Lower leg skin (tissue), 4 donors: Measurements from ENCODE around the gene EYA2. TPM values are rescaled to one million over a fixed set of nuclear protein-coding genes. Genes with fewer than 3 reads are reported as not detected.

Experiments used
- DNase-seq, 2 donors: peaks; one replicate each; pipeline ENCODE4 v3.0.0-alpha.2; 2019; ENCODE audit warnings: low spot score in 2 of 2
- H3K4me3 ChIP-seq: fragments of 200-600 bp; sonication (generic); 2 replicates; pipeline ENCODE4 v1.5.1; 2017; ENCODE audit warnings: mild to moderate bottlenecking, low read depth; ENCODE audit not compliant: poor library complexity, severe bottlenecking
- CTCF ChIP-seq, 3 donors: fragments of 450-650 bp; IDR thresholded peaks; one replicate each; pipeline ENCODE4 v1.5.1; 2016; ENCODE audit warnings: antibody characterized with exemption in 3 of 3, mild to moderate bottlenecking in 3 of 3, moderate library complexity in 2 of 3
- POLR2A ChIP-seq, 2 donors: fragments of 450-650 bp; IDR thresholded peaks; one replicate each; pipeline ENCODE4 v1.6.1; 2016 to 2017; ENCODE audit warnings: antibody characterized with exemption in 2 of 2, mild to moderate bottlenecking in 1 of 2, moderate library complexity in 1 of 2
- WGBS, 2 donors: methylation state at CpG; one replicate each; pipeline ENCODE4 v1.1.5; 2018; 5-methylcytosine and 5-hydroxymethylcytosine counted together
- intact Hi-C: fragments of 100-400 bp; cut with DNase I; formaldehyde crosslinking; loops from one replicate; pipeline ENCODE4 v1.15.0; 2023; ENCODE audit warnings: low total_unique reads
- total RNA-seq, 4 donors: library from RNA; depleted of rRNA; stranded (reverse); fragments of >200 nt; gene quantifications; one replicate each; pipeline ENCODE4 v1.1.0, GENCODE V29; 2016

Gene EYA2
- total RNA-seq, 4 donors from 2014 or later: 0.63 to 6.1 (median 3.3) TPM

- intact Hi-C loops: no loop called here
- TF ChIP-seq POLR2A (IDR thresholded peaks at IDR 0.05) (no peak), CTCF (IDR thresholded peaks at IDR 0.05) (no peak)
- 94 to 97% methylated on average over 12 of the region's 12 CpGs for WGBS, 2 donors
- no peak overlapping the region for H3K4me3 ChIP-seq
- DNase-seq: no peak
These were observed 328.0 kb downstream of the EYA2 start for GRCh38 chr20:47222468-47223119.

- TF ChIP-seq CTCF (IDR thresholded peaks at IDR 0.05) (no peak), POLR2A (IDR thresholded peaks at IDR 0.05) (no peak)
- DNase-seq: no peak
- WGBS, 2 donors: 100% methylated on average over 1 of the region's 1 CpG
- intact Hi-C loops: no loop called here
- no peak overlapping the region for H3K4me3 ChIP-seq
These were observed 329.3 kb downstream of the EYA2 start for GRCh38 chr20:47223896-47224295.

- intact Hi-C loops: no loop called here
These were observed 329.7 kb downstream of the EYA2 start for GRCh38 chr20:47224300-47224791.

GRCh38 chr20:47224857-47225256, 330.2 kb downstream of the EYA2 start:
- H3K4me3 ChIP-seq: no peak overlapping the region
- TF ChIP-seq CTCF (IDR thresholded peaks at IDR 0.05) (no peak), POLR2A (IDR thresholded peaks at IDR 0.05) (no peak)
- intact Hi-C loops: no loop called here
- no peak for DNase-seq
- WGBS, 2 donors: 96 to 98% methylated on average over 4 of the region's 4 CpGs

More at GRCh38 chr20:47224300-47224791, 329.7 kb downstream of the EYA2 start:
- H3K4me3 ChIP-seq: no peak overlapping the region
- DNase-seq: no peak
- no peak for TF ChIP-seq POLR2A (IDR thresholded peaks at IDR 0.05)
- no peak for TF ChIP-seq CTCF (IDR thresholded peaks at IDR 0.05)
- WGBS, 2 donors: 92 to 97% methylated on average over 10 to 11 of the region's 11 CpGs

GRCh38 chr20:47225458-47225857, 330.8 kb downstream of the EYA2 start:
- intact Hi-C loops: no loop called here
- 75 to 100% methylated on average over 1 of the region's 1 CpG for WGBS, 2 donors
- H3K4me3 ChIP-seq: no peak overlapping the region
- DNase-seq: no peak
- TF ChIP-seq CTCF (IDR thresholded peaks at IDR 0.05) (no peak), POLR2A (IDR thresholded peaks at IDR 0.05) (no peak)

GRCh38 chr20:47227119-47227518, 332.5 kb downstream of the EYA2 start:
- TF ChIP-seq CTCF (IDR thresholded peaks at IDR 0.05) (no peak), POLR2A (IDR thresholded peaks at IDR 0.05) (no peak)
- WGBS, 2 donors: 90 to 95% methylated on average over 7 of the region's 7 CpGs
- H3K4me3 ChIP-seq: no peak overlapping the region
- intact Hi-C loops: no loop called here
- no peak for DNase-seq
